ENCODE results near the gene ITPRIP. TPM values are rescaled to one million over a fixed set of nuclear protein-coding genes. Genes with fewer than 3 reads are reported as not detected.
A peak's percentile ranks its signal among the peaks of the same experiment; 100 is the strongest.

Gene ITPRIP
- total RNA-seq, 1 experiment from 2014 or later = 24.8 TPM

DNA sequence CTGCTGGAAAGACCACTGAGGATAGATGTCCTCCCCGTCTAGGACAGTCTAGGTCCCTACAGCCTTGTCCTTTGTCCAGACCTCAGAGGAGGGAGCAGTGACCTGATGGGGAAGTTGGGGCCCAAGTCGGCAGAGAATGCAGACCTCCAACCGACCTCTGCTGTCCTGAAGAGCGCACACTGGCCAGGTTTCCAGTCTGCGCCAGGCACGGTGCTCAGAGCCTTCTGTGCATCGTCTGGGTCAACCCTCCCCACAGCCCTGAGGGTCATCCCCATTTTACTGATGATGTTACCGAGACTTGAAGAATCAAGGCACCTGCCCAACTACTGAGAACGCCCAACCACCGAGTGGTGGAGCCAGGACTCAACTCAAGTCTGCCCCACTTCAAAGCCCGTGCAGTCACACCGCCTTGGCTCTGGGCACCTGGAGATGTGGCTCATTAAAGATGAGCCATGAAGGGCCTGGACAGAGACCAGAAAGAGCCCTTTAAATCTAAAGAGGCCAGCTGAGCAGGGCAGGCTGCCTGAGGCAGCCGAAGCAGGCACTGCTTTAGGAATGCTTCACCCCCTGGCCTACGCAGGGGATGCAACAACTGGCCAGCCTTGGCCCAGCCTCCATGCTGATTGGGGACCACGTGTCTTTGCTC, 4.4 kb downstream of the ITPRIP start:
- no peak overlapping the region for H3K27ac ChIP-seq (ENCODE audit: low read depth, low read length, poor library complexity, severe bottlenecking)
- no peaks in the 10 kb centered on the region for H3K36me3 ChIP-seq (ENCODE audit: insufficient read depth, low read length, poor library complexity, severe bottlenecking)
- peaks cover 60% of the 10 kb centered on the region for H3K4me1 ChIP-seq (ENCODE audit: insufficient read depth, low read length, poor library complexity, severe bottlenecking)
- no peaks in the 10 kb centered on the region for H3K9me3 ChIP-seq (ENCODE audit: low read depth, low read length, poor library complexity, severe bottlenecking)
- POLR2A ChIA-PET (ENCODE audit: low non-redundant PET) = no interaction called here
- no TSS peak for BruUV-seq (replicated peaks)
- H3K27me3 ChIP-seq (replicated peaks; ENCODE audit: insufficient read depth, low read depth, low read length, poor library complexity) = no peaks in the 10 kb centered on the region
- no peak for TF ChIP-seq EZH2 (IDR thresholded peaks at IDR 0.05; ENCODE audit: borderline replicate concordance, low read depth, low read length, poor library complexity, severe bottlenecking)
- TF ChIP-seq, protein P1, sequence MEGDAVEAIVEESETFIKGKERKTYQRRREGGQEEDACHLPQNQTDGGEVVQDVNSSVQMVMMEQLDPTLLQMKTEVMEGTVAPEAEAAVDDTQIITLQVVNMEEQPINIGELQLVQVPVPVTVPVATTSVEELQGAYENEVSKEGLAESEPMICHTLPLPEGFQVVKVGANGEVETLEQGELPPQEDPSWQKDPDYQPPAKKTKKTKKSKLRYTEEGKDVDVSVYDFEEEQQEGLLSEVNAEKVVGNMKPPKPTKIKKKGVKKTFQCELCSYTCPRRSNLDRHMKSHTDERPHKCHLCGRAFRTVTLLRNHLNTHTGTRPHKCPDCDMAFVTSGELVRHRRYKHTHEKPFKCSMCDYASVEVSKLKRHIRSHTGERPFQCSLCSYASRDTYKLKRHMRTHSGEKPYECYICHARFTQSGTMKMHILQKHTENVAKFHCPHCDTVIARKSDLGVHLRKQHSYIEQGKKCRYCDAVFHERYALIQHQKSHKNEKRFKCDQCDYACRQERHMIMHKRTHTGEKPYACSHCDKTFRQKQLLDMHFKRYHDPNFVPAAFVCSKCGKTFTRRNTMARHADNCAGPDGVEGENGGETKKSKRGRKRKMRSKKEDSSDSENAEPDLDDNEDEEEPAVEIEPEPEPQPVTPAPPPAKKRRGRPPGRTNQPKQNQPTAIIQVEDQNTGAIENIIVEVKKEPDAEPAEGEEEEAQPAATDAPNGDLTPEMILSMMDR (conservative IDR thresholded peaks at IDR 0.05; ENCODE audit: low read depth, low read length) = no peak
- H3K4me3 ChIP-seq (ENCODE audit: low read depth, low read length, poor library complexity, severe bottlenecking) = no peak overlapping the region
- DNase-seq (ENCODE audit: low spot score) = no peak
- intact Hi-C loops (cut with micrococcal nuclease; ENCODE audit: unreplicated experiment) = no loop called here
- CTCF ChIA-PET = no interaction called here

DNA sequence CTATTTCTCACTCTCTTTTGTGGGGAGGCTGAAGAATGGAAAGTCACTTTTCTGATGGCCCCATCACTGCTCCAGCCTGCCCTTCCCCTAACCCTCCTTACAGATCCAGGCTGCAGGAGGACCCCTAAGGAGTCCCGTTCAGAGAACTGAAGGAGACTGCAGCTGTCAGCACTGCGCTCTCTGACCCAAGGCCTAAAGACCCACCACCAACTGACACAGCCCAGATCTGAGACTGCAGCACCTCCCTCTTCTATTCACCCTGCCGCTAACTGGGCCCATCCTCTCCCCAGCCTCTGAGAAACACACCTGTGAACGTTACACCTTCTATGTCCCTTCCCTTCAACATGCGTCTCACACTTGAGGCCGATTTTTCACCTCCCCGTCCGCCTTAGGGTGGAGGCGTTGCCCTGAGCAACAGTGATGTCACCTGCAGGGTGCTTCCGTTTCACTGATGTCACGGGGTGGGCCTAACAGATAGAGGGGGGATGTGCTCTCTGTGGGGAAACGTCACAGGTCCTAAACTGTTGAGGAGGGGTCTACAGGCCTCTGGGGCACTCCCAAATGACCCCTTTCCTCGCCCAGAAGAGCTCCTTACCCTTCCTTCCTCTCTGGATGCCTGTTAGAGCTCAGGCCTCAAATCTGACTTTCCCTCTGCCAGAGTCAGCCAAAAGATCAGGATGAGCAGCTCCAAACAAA, 5.1 kb downstream of the ITPRIP start:
- ChIA-PET CTCF (no interaction called here), POLR2A (ENCODE audit: low non-redundant PET) (no interaction called here)
- H3K9me3 ChIP-seq (ENCODE audit: low read depth, low read length, poor library complexity, severe bottlenecking) = no peaks in the 10 kb centered on the region
- H3K4me3 ChIP-seq (ENCODE audit: low read depth, low read length, poor library complexity, severe bottlenecking) = no peak overlapping the region
- H3K36me3 ChIP-seq (ENCODE audit: insufficient read depth, low read length, poor library complexity, severe bottlenecking) = no peaks in the 10 kb centered on the region
- DNase-seq (ENCODE audit: low spot score) = no peak
- no peak overlapping the region for H3K27ac ChIP-seq (ENCODE audit: low read depth, low read length, poor library complexity, severe bottlenecking)
- peaks cover 66% of the 10 kb centered on the region for H3K4me1 ChIP-seq (ENCODE audit: insufficient read depth, low read length, poor library complexity, severe bottlenecking)
- no TSS peak for BruUV-seq (replicated peaks)
- intact Hi-C loops (cut with micrococcal nuclease; ENCODE audit: unreplicated experiment) = no loop called here
- TF ChIP-seq, protein P1 (conservative IDR thresholded peaks at IDR 0.05; ENCODE audit: low read depth, low read length) = no peak
- no peak for TF ChIP-seq EZH2 (IDR thresholded peaks at IDR 0.05; ENCODE audit: borderline replicate concordance, low read depth, low read length, poor library complexity, severe bottlenecking)
- no peaks in the 10 kb centered on the region for H3K27me3 ChIP-seq (replicated peaks; ENCODE audit: insufficient read depth, low read depth, low read length, poor library complexity)

DNA sequence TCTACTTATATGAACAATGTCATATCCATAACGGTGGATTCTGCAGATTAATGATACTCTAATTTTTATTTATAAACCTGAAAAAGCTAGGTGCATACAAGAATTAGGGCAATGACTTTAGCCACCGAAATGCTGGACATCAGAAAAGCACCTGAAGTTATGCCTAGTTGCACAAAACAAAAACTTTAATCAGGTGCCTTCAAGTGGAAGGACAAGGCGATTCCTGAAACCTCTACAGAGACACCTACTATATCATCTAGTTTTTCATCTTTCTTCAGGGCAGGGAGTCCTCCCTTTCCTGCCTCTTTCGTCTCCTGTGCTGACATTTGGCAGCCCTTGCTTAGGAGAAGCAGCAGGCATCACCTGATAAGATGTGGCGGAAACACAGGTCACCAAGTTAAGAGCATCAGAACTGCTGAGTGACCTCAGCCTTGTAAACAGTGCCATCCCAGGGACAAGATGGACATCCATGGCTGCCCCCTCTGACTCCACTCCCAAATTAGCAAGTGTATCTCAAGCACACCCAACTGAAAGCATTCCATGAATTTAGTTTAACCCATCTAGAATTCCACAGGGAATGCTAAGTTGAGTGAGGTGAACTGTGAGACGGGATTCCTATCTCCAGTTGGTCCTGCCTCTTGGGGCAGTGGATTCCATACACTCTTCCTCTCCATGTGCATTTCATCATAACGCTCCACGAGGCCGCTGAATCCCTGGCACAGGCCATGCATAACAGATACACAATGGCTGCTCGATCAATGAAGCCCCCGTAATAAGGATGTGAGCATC, 5.8 kb downstream of the ITPRIP start:
- intact Hi-C loops (cut with micrococcal nuclease; ENCODE audit: unreplicated experiment) = no loop called here
- ChIA-PET CTCF (no interaction called here), POLR2A (ENCODE audit: low non-redundant PET) (no interaction called here)
- BruUV-seq (replicated peaks) = no TSS peak
- no peak for TF ChIP-seq EZH2 (IDR thresholded peaks at IDR 0.05; ENCODE audit: borderline replicate concordance, low read depth, low read length, poor library complexity, severe bottlenecking)
- TF ChIP-seq, protein P1 (conservative IDR thresholded peaks at IDR 0.05; ENCODE audit: low read depth, low read length) = no peak
- no peak for DNase-seq (ENCODE audit: low spot score)
- peaks cover 74% of the 10 kb centered on the region for H3K4me1 ChIP-seq (ENCODE audit: insufficient read depth, low read length, poor library complexity, severe bottlenecking)
- no peaks in the 10 kb centered on the region for H3K27me3 ChIP-seq (replicated peaks; ENCODE audit: insufficient read depth, low read depth, low read length, poor library complexity)
- no peaks in the 10 kb centered on the region for H3K9me3 ChIP-seq (ENCODE audit: low read depth, low read length, poor library complexity, severe bottlenecking)
- no peak overlapping the region for H3K4me3 ChIP-seq (ENCODE audit: low read depth, low read length, poor library complexity, severe bottlenecking)
- H3K27ac ChIP-seq (ENCODE audit: low read depth, low read length, poor library complexity, severe bottlenecking) = peak overlapping the region; percentile 81
- no peaks in the 10 kb centered on the region for H3K36me3 ChIP-seq (ENCODE audit: insufficient read depth, low read length, poor library complexity, severe bottlenecking)
